Measurements from ENCODE around the gene C1QTNF4.

C1QTNF4 gene

DNA sequence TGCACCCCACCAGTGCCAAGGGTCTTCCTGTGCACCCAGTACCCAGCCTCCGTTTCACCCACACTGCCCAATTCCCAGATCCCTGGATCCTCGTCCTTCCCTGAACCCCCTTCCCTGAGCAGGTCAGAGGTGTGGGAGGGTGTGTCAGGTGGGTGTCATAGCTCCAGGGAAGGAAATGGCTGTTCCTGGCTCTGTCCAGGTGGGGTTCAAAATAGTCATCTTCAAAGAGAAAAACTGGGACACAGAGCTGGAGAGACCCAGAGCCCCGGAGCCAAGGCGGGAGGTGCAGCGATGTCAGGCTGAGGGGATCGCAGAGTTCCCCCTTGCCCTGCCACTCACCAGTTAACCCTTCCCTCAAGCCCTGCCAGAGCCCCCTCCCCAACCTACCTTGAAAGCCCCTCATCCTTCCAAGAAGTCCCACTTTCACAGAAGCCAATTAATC lies 698 bp downstream of the C1QTNF4 start:
- no peak for DNase-seq (ENCODE audit: low read depth in 1 of 2, low spot score in 1 of 2)

DNA sequence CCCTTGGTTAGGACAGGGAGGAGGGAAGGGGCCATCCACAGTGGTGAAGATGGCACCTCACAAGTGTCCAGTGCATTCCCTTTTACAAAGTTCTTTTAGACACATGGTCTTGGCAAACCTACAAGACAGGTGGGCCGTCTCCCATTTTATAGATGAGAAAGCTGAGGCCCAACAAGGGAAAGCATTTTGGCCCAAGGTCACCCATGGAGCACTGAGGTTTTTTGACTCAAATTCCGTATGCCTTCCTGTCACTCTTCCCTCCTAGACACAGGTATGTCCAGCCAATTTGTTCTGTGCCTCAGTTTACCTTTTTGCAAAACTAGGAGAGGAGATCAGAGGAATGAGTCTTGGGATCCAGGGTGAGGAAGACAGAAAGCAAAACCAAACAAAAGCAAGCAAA lies 1.2 kb downstream of the C1QTNF4 start:
- DNase-seq (ENCODE audit: low read depth in 1 of 2, low spot score in 1 of 2) = no peak

DNA sequence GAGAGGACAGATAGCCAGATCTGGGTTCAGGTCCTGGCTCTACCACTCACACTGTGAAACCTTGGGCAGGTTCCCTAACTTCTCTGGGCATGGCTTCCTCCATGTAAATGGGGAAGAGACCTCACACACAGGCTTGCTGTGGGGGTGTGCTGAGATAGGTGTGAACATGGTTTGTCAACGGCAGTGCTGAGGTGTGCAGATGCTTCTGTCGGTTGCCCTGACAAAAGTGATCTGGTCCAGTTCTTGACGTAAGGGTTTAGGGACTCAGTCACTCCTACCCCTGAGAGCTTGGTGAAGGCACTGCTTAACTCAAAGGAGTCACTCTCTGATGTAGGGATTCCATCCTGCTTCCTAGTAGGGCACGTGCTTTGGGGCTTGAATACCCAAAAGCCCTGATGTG lies 2.0 kb downstream of the C1QTNF4 start:
- DNase-seq (ENCODE audit: low read depth in 1 of 2, low spot score in 1 of 2) = no peak

DNA sequence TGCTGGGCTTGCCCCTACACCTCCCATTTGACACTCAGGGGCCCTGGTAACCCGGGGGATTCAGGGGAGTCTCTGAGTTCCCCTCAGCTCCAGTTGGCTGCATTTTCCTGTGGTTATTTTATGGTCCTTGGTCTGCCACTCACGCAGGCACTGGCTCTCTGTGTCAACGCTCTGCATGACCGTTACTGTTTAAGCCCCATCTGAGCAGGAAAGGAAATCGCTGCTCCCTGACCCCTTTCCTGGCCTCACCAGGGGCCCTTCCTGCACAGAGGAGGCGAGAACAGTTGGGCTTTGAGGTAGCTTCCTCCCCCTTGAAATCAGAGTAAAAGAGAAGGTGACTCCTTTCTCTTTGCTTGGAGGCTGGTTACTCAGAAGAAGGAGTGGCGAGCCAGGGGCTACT lies 2.4 kb downstream of the C1QTNF4 start:
- DNase-seq (ENCODE audit: low read depth in 1 of 2, low spot score in 1 of 2) = no peak

DNA sequence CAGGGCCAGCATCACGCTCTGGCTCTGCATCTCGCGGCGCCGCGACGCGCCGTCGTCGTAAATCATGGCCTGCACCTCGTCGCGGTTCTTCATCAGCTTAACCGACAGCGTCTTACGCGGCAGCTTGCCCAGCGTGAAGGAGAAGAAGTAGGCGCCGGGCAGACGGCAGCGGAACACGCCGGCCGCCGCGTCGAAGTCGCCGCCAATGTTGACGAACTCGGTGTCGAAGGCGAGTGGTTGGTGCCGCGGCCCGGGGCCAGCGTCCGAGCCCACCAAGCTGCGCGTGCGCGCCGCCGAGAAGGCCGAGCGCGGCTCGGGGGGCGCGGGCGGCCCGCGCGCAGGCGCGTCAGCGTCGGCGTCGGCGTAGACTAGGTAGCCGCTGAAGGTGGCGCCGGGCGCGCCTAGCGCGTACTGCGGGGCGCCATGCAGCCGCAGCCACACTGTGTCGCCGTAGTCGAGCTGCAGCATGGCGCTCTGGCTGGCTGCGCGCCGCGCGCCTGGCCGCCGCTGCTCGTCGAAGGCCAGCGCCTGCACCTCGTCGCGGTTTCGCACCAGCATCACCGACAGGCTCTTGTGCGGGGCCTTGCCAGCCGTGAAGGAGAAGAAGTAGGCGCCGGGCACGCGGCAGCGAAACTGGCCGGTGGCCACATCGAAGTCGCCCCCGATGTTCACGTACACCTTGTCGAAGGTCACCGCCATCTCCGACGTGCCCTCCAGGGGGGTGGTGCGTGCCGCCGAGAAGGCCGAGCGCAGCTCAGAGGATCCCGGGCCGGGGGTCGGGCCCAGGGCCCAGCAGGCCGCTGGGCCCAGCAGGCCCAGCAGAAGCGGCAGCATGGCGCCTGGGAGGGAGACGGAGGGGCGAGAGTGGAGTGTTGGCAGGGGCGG lies 4.0 kb downstream of the C1QTNF4 start:
- DNase-seq (ENCODE audit: low read depth in 1 of 2, low spot score in 1 of 2) = no peak

DNA sequence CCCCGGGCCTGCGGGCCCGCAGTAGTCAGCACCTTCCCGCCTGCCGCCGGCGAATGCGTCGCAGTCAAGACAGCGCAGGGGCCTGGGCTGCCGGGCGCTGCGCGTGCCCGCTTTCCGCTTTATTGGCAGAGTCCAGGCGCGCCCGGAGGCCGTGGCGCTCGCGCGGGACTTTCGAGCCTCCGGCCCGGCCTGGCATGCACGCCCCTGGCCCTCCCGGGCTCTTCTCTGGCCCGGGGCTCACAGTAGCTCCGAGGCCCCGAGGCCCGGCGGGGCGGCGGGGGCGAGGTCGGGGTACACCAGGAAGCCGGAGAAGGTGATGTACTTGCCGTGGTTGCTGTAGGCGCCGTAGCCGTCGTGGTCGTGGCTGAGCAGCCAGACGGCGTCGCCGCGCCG lies 4.6 kb downstream of the C1QTNF4 start:
- DNase-seq (ENCODE audit: low read depth in 1 of 2, low spot score in 1 of 2) = no peak

DNA sequence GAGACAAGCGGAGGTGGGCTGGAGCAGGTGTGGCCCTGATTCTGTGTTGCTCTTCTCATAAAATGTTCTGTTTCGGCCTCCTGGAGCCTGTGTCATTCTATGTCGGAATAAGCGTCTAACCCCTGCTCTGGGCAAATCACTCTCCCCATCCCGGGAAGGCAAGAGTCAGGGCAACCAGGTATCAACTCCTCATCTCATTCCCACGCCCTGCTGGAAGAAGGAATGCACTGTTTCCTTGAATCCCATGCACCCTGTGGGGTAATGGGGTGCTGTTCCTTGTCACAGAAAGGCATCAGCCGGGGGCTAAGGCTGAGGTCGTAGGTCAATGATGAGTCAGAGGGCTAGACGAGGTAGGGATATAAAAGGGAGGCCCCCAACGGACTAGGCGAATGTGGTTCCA lies 5.1 kb downstream of the C1QTNF4 start:
- no peak for DNase-seq (ENCODE audit: low read depth in 1 of 2, low spot score in 1 of 2)

DNA sequence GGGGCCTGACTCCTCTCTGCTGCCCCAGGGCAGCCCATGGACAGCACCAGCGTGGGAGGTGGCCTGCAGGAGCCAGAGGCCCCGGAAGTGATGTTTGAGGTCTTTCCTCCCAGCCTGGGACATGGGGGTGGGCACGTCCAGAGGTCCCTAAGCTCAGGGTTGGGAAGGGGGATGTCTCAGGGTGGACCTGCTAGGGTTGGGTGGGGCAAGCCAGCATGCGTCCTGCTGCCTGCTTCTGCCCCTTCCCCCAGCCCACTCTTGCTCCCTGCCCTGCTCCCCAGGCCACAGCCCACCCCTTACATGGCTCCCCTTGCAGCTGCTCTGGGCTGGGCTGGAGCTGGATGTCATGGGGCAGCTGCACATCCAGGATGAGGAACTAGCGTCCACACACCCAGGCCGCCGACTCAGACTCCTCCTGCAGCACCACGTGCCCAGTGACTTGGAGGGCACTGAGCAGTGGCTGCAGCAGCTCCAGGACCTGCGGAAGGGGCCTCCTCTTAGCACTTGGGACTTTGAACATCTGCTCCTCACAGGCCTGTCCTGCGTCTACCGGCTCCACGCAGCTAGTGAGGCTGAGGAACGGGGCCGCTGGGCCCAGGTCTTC lies 6.4 kb downstream of the C1QTNF4 start:
- no peak for DNase-seq (ENCODE audit: low read depth in 1 of 2, low spot score in 1 of 2)

DNA sequence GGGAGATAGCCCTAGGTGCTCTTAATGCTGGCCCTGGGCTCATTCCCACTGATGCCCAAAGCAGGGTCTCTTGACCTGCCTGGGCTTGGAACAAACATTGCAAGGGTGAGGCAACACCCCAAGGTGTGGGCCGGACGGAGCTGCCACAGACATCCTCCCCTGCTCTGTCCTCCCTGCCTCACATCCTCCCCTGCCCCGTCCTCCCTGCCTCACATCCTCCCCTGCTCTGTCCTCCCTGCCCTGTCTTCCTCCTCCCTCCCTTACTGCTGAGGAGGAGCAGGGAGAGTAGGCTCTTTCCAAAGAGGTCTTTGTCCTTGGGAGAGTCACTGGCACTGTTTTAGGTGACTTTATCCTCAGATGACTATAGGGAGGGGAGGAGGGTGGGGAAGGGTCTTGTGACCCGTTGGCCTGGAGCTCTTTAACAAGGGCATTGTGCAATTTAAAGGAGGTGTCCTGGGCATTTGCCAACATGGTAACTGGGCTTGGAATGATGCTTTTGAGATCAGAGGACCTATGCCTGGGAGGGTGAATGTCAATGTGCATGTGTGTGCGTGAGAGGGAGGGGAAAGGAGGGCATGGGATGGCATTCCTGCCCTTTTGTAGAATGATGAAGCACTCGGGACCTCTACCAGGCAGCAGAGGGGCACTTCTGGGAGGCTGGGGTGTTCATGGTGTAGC lies 7.0 kb downstream of the C1QTNF4 start:
- no peak for DNase-seq (ENCODE audit: low read depth in 1 of 2, low spot score in 1 of 2)

DNA sequence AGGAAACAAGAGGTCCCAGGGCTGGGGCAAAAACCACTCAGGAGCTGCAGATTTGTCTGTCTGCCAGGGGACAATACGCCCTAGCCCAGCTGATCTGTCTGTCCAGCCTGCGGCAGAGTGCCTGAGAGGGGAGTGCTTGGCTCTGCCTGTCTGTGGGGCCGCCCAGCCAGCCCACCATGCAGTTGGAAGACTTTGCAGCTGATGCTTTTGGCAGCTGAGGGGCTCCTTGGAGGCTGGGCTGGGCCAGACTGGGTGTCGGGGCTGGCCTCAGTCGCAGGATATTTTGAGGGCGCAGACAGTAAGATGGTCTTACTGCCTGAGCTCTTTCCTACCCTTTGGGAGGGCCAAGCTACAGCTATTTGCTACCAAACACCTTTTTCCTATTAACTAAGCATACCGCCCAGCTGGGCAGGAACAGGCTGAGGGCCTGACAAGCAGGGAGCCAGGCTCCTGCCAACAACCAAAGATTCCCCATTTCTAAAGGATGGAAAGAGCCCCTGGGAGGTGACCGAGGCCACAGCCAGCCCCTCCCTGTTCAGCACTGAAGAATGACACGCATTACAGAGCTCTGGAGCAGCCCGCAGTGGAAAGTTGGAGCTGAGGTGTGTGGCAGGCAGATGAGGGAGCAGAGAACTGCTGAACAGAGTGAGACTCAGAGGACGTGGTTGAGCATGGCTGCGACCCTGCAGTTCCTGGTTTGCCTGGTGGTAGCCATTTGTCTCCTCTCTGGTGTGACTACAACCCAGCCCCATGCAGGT lies 7.9 kb downstream of the C1QTNF4 start, which contains the start of gene FAM180B:
FAM180B (plus strand) TSS at position 581 of the 758 bp plus-strand sequence; CDS start at position 672, 91 bp downstream.
- DNase-seq (ENCODE audit: low read depth in 1 of 2, low spot score in 1 of 2) = no peak

DNA sequence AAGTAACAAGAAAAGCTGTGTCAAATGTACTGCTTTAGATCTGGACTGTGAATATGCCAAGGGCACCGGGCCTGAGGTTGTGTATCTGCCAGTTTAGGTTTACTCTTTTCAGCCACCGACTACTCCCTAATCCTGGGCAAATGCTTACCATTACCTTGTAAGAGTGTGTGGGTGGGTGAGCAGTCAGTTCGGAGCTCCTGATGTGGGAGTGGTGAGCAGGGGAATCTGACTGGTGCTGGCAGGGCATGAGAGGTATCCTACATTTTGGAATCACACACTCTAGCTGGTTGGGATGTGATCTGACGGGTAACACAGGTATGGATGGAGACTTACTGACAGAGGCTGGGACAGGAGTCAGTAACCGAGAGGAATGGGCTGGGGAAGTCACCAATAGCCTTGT lies 10.4 kb downstream of the C1QTNF4 start:
- DNase-seq (ENCODE audit: low read depth in 1 of 2, low spot score in 1 of 2) = no peak

DNA sequence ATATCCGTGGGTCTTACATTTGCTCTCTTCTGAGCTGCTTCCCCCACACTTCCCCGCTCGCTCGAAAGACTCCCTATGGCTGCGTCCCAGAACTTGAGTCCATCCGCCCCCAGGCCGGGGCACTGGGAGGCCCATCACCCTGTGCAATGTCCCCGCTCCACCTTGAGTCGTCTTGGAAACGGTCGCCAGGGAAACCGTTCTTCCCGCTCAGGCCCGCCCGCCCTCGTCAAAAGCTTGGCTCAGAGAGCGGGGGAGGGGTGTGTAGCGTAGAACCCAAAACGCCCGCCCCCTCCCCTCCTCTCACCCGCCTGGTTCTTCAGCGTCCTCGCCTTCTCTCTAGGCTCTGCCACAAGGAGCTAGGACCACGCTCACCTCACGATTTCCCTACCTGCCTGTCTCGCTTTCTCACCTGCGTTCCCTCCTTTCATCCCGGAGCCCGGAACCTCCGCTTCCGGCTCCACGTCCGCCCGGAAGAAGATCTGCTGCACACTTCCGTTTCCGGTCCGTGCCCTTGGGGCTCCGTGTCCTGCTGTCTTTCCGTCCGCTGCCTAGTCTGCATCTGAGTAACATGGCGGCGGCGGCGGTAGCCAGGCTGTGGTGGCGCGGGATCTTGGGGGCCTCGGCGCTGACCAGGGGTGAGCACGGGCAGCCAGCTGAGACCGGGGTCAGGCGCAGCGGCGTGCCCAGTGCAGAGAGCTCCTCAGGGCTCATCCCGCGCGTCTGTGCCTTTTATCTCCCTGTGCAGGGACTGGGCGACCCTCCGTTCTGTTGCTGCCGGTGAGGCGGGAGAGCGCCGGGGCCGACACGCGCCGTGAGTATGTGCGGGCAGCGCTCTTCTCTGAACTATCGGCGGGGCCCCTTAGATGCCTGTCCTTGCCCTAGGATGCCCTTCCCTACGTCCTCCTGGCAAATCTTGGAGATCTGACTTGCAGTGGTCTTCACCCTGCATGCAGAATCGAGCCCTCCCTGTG lies 15.4 kb downstream of the C1QTNF4 start, which contains the start of the genes KBTBD4 and NDUFS3:
KBTBD4 (minus strand) TSS at position 447 of the 971 bp plus-strand sequence; CDS start at position 428, 19 bp downstream.
NDUFS3 (plus strand) TSS at position 551 of the 971 bp plus-strand sequence; CDS start at position 569, 18 bp downstream.
- DNase-seq (ENCODE audit: low read depth in 1 of 2, low spot score in 1 of 2) = peak; percentile 74 to 82

DNA sequence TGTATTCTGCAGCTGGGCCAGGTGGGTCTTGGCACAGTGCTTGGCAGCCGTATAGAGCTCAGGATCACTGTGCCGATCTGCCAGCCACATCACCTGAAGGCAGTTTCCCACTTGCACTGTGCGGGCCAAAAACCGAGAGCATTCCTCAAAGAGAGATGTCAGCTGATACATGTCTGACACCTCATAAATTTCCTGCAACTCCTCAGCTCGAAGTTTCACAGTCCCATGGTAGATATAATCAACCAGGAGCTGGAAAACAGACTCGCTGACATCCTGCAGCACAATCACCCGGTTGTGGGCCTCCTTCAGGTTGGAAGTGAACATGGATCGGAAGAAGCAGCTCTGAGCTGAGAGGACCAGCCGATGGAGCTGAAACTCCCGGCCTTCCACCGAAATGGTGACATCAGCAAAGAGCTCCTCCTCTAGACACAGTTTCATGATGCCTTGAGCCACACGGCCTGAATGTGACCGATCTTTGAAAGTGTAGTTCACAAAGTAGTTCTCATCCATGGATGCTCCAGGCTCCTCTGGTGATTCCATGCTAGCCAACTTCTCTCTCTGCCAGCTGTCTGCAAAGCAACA lies 16.7 kb downstream of the C1QTNF4 start:
- no peak for DNase-seq (ENCODE audit: low read depth in 1 of 2, low spot score in 1 of 2)

DNA sequence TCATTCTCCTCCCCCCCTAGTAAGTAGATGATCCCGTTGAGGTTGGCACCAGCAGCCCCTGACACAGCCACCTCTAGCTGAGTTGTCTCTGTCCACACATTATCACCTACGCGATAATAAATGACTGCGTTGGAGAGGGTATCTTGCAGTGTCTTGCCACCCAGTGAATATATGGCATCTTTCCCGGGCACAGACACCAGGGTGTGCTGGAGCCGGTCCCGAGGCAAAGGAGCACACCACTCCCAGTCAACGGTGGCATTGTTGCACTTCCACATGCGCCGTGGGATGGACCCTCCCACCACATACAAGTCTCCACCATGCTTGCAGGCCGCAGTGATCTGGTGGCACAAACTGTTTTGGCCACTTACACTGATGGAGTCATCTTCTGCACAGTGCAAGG lies 20.9 kb downstream of the C1QTNF4 start:
- no peak for DNase-seq (ENCODE audit: low read depth in 1 of 2, low spot score in 1 of 2)

DNA sequence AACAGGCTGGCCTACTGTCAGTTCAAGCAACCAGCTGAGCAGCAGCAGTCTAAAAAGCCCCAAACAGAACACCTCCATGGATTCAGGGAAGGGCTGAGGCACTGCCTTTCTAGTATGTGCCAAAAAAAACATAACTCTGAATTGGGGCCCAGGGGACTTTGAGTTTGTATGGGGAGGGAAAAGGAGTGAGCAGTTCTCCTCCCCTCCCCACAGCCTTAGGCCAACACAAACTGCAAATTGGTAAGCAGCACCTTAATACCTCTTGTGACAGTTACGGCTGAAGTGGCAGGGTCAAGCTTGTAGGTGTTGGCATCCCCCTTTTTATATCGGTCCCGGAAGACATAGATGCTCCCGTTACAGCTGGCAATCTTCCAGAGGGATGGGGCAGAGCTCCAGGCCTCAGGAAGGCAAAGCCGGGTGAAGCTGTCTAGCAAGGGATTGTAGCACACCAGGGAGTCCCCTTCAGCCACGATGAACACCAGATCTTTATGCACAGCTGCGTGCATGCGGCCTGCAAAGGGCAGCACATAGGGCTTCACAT lies 21.4 kb downstream of the C1QTNF4 start:
- DNase-seq (ENCODE audit: low read depth in 1 of 2, low spot score in 1 of 2) = no peak

DNA sequence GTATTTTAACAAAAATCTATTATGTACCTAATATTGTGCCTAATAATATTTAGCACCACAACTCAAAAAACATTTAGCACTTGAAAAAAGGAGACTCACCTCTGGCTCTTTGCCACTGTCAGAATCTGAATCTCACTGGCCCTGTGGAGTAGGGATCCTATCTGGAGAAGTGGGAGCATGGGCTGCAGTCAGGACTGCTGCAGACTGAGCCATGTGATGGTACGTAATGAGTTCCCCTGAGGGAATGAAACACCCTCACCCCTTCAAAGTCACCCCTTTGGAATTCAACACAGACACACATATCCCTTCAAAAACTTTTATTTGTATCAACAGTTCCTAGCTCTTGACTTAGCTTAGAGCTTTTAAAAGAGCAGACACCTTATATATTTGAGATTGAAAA lies 22.3 kb downstream of the C1QTNF4 start:
- no peak for DNase-seq (ENCODE audit: low read depth in 1 of 2, low spot score in 1 of 2)

DNA sequence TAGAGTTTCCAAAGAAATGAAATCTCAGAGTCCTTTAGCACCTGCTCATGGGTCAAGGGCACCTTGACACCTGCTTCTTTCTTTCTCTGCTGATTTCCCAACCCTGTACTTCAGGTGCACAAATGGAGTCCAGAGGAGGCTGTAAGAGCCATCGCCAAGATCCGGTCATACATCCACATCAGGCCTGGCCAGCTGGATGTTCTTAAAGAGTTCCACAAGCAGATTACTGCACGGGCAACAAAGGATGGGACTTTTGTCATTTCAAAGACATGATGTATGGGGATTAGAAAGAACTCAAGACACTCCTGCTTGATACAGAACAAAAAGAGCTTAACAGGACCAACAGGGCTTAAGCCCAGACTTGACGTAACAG lies 22.9 kb downstream of the C1QTNF4 start:
- DNase-seq (ENCODE audit: low read depth in 1 of 2, low spot score in 1 of 2) = no peak

DNA sequence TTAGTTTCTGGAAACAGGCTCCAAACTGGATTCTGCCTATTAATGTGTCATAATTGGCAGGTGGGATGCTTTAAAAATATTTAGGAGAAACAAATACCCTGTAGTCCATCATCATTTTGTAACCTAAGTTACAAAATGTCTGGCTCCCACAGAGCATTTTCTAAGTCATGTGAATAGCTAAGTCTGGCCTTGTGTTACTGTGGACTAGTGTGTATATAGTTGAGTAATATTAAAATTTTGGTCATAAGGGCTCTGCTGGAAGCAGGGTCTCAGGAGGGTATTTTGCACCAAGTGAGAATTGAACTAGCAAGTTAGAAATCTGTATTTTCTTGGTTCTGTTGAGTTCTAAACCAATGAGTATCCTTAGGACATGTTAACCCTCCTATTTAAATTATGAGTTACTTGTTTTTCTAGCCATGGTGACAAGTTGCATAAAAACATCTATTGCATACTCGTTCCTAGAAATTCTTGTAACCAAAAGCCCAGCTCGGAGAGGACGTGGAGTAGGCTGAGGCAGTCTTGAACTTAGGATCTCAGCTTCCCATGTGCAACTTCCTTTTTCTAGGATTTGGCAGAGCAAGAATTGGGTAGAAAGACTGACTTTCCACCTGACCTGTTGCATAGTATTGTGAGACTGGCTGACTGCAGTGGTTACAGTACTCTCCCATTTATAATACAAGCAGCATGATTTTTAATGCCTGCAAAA lies 23.4 kb downstream of the C1QTNF4 start:
- no peak for DNase-seq (ENCODE audit: low read depth in 1 of 2, low spot score in 1 of 2)

DNA sequence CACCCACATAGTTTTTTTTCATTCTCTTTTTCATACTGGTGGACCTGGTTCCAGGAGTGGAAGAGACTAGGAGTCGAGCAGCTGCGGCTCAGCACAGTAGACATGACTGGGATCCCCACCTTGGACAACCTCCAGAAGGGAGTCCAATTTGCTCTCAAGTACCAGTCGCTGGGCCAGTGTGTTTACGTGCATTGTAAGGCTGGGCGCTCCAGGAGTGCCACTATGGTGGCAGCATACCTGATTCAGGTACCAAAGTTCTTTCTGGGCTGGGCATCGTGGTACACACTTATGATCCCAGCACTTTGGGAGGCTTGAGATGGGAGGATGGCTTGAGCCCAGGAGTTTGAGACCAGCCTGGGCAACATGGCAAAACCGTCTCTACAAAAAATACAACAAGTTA lies 24.6 kb downstream of the C1QTNF4 start:
- DNase-seq (ENCODE audit: low read depth in 1 of 2, low spot score in 1 of 2) = no peak

Measured in stimulated activated CD4-positive, alpha-beta T cell treated with anti-CD3 and anti-CD28 coated beads, Interleukin-15, amount 100 ng/mL, for 1 hour (primary cell).